Medulla oblongata (tissue), 1 donor: ENCODE measurements around the gene CCDC187.
"Not testable (repeated sequence)": the region's sequence is repeated elsewhere in the genome, so short reads cannot be mapped to it uniquely, and the experiment has no call there.

Experiments used
- DNase-seq: peaks from one replicate; pipeline ENCODE4 v3.0.0-alpha.2; 2015; ENCODE audit errors: extremely low spot score

CCDC187 gene

DNA sequence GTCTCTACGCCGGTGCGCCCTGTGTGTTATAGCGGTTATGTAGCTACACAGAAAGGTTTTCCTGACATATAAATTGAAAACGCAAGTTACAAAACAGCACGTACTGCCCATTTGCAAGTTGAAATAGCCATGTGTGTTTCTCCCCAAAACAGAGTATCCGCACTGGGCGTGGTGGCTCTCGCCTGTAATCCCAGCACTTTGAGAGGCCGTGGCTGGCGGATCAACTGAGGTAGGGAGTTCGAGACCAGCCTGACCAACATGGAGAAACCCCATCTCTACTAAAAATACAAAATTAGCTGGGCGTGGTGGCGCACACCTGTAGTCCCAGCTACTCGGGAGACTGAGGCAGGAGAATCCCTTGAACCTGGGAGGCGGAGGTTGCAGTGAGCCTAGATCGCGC lies 37.3 kb downstream of the CCDC187 start:
- DNase-seq: not testable (repeated sequence)

DNA sequence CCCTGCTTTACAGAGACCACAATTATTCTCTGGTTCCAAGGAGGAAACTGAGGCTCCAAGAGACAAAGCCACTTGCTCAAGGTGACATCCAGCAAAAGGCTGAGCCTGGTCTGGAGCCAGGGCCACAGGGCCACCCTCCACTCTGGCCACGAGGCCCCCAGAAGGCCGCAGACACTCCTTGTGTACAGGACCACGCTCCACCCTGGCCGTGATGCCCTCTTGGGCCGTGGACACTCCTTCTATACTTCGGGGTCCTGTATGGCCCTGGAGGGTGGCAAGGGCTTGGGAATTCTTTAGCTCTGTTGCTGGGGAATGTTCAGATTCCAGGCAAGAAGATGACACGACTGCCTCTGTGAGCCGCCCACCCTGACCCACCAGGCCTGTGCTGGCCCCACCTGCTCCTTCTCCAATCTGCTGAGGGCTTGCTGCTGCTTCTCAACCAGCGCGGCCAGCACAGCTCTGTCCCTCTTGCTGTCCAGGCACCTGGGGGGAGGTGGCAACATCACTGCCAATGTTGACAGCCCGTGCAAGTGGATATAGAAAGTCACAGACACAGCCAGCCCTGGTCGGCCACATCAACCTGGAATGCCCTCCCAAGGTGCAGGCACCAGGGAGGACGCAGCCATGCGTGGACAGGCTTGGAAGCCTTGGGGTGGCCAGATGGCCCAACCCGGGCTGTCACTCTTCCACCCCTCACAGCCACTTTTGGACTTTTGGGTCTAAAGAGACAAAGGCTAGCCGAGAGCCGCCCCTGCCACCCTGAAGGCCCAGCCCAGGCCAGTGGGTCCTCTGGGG lies 38.1 kb downstream of the CCDC187 start:
- DNase-seq: no peak

DNA sequence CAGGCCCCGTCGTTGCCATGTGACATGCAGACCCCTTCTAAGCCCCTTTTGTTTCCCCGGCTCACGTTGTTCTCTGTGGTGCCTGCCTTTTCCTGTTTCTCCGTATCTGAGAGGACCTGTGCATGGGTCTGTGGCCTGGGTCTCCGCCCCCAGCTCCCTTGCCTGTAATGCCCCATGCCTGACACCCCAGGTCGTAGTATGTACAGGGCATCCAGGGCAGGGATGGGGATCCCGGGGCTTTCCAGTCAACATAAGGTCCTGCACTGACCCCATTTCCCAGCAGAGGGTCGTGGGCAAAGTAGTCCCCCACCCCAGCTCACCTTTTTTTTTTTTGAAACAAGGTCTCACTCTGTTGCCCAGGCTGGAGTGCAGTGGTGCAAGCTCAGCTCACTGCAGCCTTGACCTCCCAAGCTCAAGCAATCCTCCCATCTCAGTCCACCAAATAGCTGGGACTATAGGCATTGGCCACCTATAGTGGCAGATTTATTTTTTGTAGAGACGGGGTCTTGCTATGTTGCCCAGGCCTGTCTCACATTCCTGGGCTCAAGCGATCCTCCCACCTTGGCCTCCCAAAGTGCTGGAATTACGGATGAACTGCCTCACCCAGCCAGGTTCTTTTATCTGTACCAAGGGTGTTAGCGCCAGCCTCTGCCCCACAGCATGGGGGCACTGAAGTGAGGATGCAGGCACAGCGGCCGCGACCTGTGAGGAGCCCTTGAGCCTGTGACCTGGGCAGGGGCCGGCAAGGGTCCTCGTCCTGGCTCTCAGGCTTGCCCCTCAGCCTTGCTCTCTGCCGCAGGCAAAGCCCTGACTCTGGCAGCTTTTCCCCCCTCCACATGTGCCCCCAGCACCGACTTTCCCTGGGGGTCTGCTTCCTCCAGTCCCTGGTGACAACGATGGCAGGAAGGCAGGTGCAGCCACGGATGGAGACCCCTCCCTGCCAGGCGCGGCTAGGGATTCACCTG lies 39.2 kb downstream of the CCDC187 start:
- DNase-seq: no peak

DNA sequence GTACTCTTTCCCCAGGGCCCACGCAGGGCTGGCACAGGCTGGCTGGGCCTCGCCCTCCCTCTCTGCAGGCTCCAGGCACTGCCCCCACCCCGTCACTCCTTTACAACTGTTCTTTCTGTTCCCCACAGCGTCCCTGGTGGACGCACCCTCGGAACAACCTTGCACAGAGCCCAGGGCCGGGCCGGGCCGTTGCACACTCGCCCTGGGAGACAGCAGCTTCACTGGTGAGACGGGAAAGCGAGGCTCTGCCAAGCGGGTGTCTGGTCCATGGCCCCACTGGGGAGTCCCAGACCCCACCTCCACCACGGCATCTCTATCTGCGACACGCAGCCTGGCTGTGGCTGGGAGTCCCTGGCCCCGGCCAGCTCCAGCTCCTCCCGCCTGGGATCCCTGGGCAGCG lies 39.9 kb downstream of the CCDC187 start:
- DNase-seq: no peak

DNA sequence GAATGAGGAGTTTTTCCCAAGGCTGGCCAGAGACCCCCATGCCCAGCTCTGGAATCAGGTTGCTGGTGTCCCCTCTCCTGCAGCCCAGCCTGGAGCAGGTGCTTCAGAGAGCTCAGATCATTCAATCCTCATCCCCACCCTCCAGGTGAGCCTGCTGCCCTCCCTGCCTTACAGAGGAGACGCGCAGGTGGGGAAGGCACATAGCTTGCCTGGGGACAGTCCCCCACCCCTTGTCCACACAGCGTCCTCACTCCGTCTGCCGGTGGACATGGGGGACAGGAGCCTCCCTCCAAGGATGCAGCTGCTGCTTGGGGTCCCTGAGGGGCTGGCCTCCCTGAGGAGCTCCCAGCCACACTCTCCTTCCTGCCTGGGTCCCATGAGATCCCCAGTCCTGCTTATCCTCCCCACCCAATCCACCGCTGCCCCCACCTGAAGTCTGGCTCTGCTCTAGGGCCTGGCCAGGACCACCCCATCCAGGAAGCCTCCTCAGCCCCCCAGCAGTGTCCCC lies 41.2 kb downstream of the CCDC187 start:
- DNase-seq: no peak

DNA sequence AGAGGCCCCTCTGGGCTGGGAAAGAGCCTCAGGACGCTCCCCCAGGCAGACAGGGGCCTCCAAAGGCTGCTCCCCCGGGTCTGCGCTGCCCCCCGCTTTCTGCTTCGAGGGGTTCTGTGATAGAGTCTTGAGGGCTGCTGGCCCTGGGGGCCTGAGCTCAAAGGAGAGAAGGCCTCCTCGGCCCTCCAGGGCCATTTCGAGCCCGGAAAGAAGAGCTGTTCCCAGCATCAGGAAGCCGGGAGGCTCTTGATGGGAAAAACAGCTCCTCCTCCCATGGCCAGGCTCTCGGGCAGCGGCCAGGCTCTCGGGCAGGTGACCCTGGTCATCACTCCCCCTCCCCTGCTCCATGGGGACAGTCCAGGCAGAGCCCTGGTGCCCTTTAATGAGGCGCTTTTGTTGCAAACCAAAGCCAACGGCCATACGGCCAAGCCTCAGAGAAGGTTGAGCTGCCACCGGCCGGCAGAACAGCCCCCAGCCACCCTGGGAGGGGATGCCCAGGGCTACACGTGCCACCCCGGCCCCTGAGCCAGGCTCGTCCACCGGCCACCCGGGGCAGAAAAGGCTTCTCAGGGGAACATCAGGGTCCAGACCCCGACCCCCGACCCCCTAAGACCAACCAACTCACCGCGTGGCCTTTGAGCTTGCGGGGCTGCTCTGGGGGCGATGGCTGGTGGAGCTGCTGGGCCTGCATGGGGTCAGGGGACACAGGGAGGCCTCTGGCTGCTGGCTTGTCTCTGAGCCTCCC lies 42.0 kb downstream of the CCDC187 start:
- no peak for DNase-seq

DNA sequence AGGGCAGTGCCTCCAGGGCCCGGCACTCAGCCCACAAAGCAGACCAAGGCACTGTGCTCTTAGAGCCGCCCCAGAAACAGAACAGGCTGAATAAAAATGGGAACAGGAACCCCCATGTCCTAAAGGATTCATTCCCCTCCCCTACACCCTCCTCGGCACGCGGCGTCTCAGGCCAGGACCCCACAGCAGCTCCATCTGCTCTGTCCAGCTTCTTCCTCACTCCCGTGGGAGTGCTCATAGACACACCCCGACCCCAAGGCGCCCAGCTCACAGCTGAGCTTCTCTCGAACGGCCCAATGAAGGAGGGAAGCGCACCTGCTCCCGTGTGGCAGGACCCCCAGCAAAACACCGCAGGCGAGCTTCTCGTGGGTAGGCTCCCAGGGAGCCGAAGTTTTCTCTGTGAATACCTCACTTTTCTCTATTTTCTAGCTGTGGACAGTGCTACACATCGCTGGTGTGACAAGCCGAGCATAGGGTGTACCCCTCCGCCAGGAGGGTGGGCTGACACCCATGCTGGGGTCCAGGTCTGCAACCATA lies 42.9 kb downstream of the CCDC187 start:
- DNase-seq: no peak

DNA sequence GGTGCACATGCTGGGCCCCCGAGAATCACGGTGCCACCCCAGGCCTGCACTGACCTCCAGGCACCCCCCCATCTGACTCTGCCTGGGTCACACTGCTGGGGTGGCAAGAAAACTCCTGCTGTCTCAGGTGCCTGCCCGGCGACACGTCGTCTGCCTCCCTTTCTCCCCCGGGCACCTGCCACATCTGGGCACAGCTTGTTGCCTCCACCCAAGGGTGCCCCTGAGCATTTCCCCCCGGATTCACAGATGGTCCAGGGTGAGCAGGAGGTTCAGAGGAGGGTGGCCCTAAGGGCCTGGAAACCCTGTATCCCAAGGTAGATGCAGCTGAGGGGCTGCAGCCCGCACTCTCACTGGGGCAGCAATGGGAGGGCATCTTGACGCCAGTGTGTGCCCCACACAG lies 43.4 kb downstream of the CCDC187 start:
- no peak for DNase-seq

DNA sequence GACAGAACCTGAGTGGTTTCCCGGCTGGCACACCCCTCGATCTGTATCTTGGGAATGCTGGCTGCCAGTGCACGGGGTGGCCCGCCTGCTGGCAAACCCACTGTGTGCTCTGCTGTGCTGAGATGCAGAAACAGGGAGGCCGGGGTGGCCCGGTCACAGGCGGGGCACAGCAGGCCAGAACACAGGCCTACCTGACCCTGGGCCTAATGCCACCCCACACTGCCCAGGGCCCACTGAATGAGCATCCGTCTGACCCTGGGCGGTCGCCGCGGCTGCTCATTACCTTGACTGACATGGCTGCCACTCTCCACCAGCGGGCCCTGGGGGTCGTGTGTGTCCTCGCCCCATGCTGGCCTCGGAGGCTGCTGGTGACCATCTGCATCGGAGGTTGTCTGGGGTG lies 44.1 kb downstream of the CCDC187 start:
- no peak for DNase-seq

DNA sequence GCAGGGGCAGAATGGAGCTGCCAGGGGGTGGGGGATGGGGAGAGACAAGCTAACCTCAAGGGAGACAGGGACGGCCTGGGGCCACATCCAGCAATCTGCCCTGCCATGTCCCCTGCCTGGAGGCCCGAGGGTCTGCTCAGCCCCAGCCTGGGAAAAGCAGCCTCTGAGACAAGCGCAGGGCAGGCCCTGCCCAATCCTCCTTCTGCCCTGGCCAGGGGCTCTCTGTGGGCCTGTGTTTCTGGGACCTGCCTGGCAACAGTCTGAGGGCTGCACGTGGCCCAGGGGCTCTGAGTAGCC lies 44.4 kb downstream of the CCDC187 start:
- DNase-seq: no peak

DNA sequence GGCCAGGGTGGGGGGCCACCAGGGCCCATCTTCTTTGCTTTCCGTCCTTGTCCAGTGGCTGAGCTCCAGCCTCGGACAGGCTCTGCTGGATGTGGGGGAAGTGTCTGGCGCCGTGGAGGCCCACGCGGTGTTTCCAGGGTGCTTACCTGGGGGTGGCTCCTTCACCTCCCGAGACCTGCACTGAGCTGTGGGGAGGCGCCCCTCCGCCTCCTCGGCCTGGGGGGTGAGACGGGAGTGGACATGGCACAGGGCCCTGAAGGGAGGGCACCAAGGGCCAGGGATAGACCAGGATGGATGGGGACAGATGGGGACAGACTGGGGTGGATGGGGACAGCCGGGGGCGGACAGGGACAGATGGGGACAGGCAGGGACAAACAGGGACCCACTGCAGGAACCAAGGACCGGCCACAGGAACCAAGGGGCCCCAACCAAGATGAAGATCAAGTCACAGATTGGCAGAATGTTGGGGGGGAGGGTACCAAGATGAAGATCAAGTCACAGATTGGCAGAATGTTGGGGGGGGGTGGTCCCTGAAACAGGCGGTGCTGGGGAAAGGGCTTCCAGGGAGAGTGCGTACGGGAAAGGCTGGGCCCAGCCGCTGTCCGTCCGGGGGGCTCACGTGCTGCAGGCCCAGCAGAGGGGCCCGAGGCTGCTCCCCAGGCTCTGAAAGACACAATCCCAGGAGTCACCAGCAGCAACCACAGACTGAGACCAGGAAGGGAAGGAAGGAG lies 44.9 kb downstream of the CCDC187 start:
- no peak for DNase-seq

DNA sequence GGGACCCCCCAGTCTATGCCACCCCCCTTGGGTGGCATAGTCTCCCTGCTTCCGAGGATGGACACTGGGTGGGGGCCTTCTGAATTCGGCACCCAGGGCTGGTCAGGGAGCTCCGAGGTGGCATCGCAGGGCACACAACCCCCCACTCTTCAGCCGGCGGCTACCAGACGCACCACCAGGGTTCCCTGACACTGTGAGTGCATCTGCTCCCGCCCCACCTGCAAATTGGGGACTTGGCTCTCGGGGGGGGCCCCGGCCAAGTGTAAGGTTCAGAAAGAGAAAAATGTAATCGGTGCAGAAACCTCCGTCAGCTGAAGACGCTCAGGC lies 45.6 kb downstream of the CCDC187 start:
- DNase-seq: no peak

DNA sequence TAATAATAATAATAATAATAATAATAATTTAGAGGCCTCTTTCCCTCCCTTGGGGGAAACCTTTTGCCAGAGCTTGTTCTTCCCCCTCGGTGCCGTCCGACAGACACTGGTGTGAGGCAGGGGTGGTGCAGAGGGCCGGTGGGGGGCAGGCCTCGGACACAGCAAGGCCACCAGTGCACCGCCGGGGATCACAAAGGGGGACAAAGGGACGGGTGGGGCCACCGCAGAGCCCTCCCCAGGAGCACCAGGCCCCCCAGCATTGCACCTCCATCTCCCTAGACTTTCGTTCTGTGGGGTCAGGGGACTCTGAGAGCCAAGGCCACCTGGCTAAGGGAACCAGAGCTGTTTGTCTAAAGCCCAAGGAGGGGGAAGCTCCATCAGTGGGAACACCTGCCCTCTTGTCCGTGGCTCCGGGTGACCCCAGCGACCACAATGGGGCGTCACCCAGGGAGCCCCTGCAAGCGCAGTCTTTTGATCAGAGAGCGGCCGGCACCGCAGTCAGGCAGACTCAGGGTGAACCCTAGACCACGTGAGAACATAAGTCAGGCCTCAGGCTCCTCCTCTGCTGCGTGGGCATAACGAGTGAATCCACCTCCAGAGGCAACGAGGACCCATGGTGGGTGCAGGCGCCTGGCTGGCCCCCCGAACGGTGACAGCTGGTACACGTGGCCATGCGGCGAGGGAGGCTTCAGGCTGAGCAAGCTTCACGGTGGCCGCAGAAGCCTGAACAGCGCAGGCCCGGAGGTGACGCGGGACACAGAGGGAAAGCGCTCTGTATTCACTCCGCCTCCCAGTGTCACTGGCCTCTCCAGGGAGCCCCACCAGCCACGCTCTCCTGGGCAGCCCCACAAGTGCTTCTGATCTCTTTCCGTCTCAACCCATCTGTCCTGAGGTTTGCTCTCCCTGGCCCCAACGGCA lies 46.3 kb downstream of the CCDC187 start:
- DNase-seq: no peak

DNA sequence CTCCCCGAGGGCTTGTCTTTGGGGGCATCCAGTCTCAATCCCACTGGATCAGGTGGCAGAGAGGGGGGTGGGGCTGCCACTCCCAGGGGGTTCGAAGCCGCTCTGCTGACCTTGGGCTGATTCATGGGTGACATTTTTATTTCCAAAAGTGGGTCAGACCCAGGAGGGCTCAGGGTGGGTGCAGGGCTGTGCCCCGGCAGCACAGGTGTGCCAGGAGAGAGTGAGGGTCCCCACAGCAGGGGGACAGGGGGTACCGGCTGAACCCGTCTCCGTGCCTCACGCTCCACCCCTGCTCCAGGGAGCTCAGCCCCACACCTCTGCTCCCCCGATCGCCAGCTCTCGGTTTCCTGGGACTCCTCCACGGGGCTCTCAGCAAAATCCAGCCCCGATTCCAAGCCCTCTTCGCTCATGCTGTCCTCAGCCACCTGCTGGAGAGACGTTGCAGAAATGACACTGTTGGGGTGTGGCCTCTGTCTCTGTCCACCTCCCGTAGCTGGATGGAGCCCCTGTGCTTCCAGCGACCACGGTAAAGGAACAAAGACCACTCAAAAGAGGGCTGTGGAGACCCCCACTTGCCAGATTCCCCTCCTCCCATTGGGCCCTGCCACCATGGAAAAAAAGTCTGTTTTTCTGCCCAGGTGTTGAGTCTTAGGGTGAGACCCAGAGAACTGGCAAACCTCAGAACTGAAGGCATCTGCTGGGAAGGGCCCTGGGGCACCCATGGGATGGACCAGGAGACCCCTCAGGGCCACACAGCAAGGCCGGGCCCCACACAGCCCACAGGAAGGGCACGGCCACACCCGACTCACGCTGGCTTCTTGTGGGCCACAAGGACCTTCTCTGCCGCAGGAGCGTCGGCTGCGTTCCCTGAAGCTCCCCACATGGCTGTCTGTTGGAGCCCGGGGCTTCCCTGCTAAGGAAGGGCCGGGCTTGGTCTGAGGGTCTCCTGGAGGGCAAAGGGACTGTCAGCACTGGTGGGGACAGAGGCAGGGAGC lies 47.7 kb downstream of the CCDC187 start:
- no peak for DNase-seq

DNA sequence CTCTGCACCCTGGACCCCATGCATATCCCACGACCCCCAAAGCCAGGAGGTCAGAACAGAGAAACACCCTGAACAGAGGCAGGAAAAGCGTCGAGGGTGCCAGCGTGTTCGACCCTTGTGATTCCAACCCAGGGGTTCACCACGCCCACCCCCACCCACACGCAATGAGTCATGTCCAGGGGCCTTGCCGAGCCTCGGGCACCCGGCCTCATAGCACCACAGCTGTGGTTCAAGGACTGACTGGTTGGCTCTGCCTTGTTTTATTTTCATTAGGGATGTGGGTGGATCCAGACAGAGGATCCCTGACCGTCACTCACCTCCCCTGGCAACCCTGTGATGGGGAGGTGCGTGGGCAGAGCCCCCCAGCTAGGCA lies 48.7 kb downstream of the CCDC187 start:
- DNase-seq: no peak

DNA sequence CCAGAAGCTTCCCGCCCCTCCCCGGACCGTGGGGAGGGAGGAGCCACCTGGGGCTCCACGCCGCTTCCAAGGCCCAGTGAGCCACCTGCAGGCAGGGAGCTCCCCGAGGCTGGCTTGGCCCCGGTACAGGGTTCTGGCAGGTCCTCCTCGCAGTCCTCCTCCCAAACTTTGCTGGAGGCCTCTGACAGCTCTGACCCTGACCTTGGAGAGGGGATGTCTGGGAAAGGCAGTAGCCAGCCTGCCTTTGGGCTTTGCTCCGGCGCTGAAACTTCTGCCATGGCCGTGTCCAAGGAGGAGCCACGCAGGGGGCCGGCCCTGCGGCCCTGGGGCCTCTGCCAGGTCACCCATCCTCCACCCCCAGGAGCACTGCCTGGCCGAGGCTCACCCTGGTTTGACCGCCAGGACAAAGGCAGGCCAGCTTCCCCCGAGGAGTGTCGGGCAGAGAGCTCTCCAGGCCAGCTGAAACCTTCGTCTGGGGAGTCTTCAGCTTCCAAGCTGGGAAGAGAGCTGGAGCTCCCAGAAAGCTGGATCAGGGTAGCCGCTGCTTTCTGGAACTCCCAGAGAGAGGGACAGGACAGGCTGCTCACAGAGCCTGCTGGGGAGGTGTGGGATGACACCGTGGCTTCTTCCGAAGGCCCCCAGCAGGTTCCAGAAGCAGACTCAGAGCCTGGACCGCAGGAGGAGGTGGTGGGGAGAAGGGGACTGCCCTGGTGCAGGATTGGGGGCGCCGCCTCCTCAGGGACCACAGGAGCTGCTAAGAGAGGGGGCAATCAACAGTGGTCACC lies 49.3 kb downstream of the CCDC187 start:
- peak; percentile 18 for DNase-seq

DNA sequence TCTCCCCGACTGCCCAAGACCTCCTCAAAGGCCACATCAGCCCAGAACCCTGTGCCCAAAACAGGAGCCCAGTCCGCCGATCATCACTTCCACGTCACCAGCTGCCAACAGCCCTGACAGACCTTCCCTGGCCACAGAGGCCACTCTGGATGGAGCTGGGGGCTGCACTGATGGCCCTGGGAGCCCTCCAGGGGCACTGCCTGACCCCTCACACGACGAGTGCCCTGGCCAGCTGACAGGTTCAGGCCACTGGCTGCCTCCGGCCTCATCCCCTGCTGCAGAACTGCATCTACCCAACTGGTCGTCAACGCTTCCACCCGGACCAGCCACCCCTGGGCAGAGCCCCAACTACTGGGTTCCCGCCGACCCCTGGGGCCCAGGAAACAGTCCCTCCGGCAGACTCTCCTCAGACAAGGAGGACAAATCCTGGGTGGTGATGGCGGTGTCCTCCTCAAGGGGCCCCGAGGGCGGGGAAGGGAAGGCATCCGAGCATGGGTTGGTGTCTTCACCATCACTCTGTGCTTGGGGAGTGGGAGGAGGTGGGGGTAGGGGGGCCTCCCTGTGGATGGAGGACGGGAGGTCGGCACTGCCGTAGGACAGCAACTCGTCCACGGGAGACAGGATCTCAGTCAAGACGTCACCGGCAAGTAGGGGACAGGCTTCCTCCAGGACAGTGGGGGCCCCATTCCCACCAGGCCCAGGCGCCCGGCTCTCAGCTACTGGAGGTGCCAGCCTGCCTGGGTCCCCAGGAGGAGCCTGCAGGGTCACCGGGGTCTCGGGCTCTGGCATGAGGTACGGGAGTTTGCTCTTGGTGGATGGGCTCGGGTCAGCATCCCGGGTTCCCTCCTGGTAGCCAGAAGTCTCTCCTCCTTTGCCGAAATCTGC lies 50.4 kb downstream of the CCDC187 start:
- DNase-seq: no peak
